ENCODE results near the gene PCDHGB7. TPM values are rescaled to one million over a fixed set of nuclear protein-coding genes. Genes with fewer than 3 reads are reported as not detected.

Gene PCDHGB7
- total RNA-seq, 1 experiment from 2014 or later: 0.10 TPM

- H3K36me3 ChIP-seq: no peaks in the 10 kb centered on the region
- no peaks in the 10 kb centered on the region for H3K9me3 ChIP-seq
- H3K4me3 ChIP-seq: no peak overlapping the region
- DNase-seq: no peak
- H3K27me3 ChIP-seq: no peaks in the 10 kb centered on the region
Observed at GRCh38 chr5:141441571-141442170, 24.2 kb downstream of the PCDHGB7 start.

GRCh38 chr5:141465351-141465750, 47.9 kb downstream of the PCDHGB7 start:
- Histone ChIP-seq H3K27me3 (no peaks in the 10 kb centered on the region), H3K9me3 (peaks cover 2% of the 10 kb centered on the region; the same call in 1 of the 2 replicates), H3K4me3 (no peak overlapping the region), H3K36me3 (no peaks in the 10 kb centered on the region)
- no peak for DNase-seq

Other genes with a start within 250 kb of the PCDHGB7 start
- gene PCDHB7, start 245.0 kb upstream of the PCDHGB7 start, total RNA-seq (2014; rRNA removed; shearing (Covaris generic); ENCODE audit: low replicate concordance): 0.46 TPM in 1 of 2 replicates, not detected in the other
- gene PCDHB8, start 239.9 kb upstream of the PCDHGB7 start, total RNA-seq (2014; rRNA removed; shearing (Covaris generic); ENCODE audit: low replicate concordance): not detected in 2 replicates
- gene PCDHB16, start 235.3 kb upstream of the PCDHGB7 start, total RNA-seq (2014; rRNA removed; shearing (Covaris generic); ENCODE audit: low replicate concordance): 0.10 and 1.2 TPM in 2 replicates
- 1.9 TPM in 1 of 2 replicates, not detected in the other for gene PCDHB9, start 230.5 kb upstream of the PCDHGB7 start, total RNA-seq (2014; rRNA removed; shearing (Covaris generic); ENCODE audit: low replicate concordance)
- 0.10 TPM in 1 of 2 replicates, not detected in the other for gene PCDHB10, start 225.3 kb upstream of the PCDHGB7 start, total RNA-seq (2014; rRNA removed; shearing (Covaris generic); ENCODE audit: low replicate concordance)
- gene PCDHB11, start 218.1 kb upstream of the PCDHGB7 start, total RNA-seq (2014; rRNA removed; shearing (Covaris generic); ENCODE audit: low replicate concordance): 1.0 TPM in 1 of 2 replicates, not detected in the other
- 0.16 TPM in 1 of 2 replicates, not detected in the other for gene PCDHB12, start 209.0 kb upstream of the PCDHGB7 start, total RNA-seq (2014; rRNA removed; shearing (Covaris generic); ENCODE audit: low replicate concordance)
- gene PCDHB13, start 203.8 kb upstream of the PCDHGB7 start, total RNA-seq (2014; rRNA removed; shearing (Covaris generic); ENCODE audit: low replicate concordance): 0.40 TPM in 1 of 2 replicates, not detected in the other
- gene PCDHB14, start 194.3 kb upstream of the PCDHGB7 start, total RNA-seq (2014; rRNA removed; shearing (Covaris generic); ENCODE audit: low replicate concordance): 0.74 and 3.8 TPM in 2 replicates
- 0.07 and 2.0 TPM in 2 replicates for gene PCDHB15, start 172.3 kb upstream of the PCDHGB7 start, total RNA-seq (2014; rRNA removed; shearing (Covaris generic); ENCODE audit: low replicate concordance)
- gene SLC25A2, start 113.6 kb upstream of the PCDHGB7 start, total RNA-seq (2014; rRNA removed; shearing (Covaris generic); ENCODE audit: low replicate concordance): not detected in 2 replicates
- gene TAF7, start 96.9 kb upstream of the PCDHGB7 start, total RNA-seq (2014; rRNA removed; shearing (Covaris generic); ENCODE audit: low replicate concordance): 183 and 217 TPM in 2 replicates
- gene PCDHGA1, start 87.2 kb upstream of the PCDHGB7 start, total RNA-seq (2014; rRNA removed; shearing (Covaris generic); ENCODE audit: low replicate concordance): 0.42 and 0.56 TPM in 2 replicates
- not detected in 2 replicates for gene PCDHGA2, start 78.9 kb upstream of the PCDHGB7 start, total RNA-seq (2014; rRNA removed; shearing (Covaris generic); ENCODE audit: low replicate concordance)
- gene PCDHGA3, start 73.8 kb upstream of the PCDHGB7 start, total RNA-seq (2014; rRNA removed; shearing (Covaris generic); ENCODE audit: low replicate concordance): not detected in 2 replicates
- 0.59 and 1.3 TPM in 2 replicates for gene PCDHGB1, start 67.6 kb upstream of the PCDHGB7 start, total RNA-seq (2014; rRNA removed; shearing (Covaris generic); ENCODE audit: low replicate concordance)
- gene PCDHGA4, start 62.7 kb upstream of the PCDHGB7 start, total RNA-seq (2014; rRNA removed; shearing (Covaris generic); ENCODE audit: low replicate concordance): 0.23 and 0.44 TPM in 2 replicates
- 1.6 and 2.5 TPM in 2 replicates for gene PCDHGB2, start 57.7 kb upstream of the PCDHGB7 start, total RNA-seq (2014; rRNA removed; shearing (Covaris generic); ENCODE audit: low replicate concordance)
- not detected in 2 replicates for gene PCDHGA5, start 53.5 kb upstream of the PCDHGB7 start, total RNA-seq (2014; rRNA removed; shearing (Covaris generic); ENCODE audit: low replicate concordance)
- gene PCDHGB3, start 47.4 kb upstream of the PCDHGB7 start, total RNA-seq (2014; rRNA removed; shearing (Covaris generic); ENCODE audit: low replicate concordance): 0.81 TPM in 1 of 2 replicates, not detected in the other
- 0.20 and 2.3 TPM in 2 replicates for gene PCDHGA6, start 43.8 kb upstream of the PCDHGB7 start, total RNA-seq (2014; rRNA removed; shearing (Covaris generic); ENCODE audit: low replicate concordance)
- 0.07 and 0.67 TPM in 2 replicates for gene PCDHGA7, start 34.9 kb upstream of the PCDHGB7 start, total RNA-seq (2014; rRNA removed; shearing (Covaris generic); ENCODE audit: low replicate concordance)
- 0.17 and 0.26 TPM in 2 replicates for gene PCDHGB4, start 30.0 kb upstream of the PCDHGB7 start, total RNA-seq (2014; rRNA removed; shearing (Covaris generic); ENCODE audit: low replicate concordance)
- 0.03 and 0.59 TPM in 2 replicates for gene PCDHGA8, start 25.0 kb upstream of the PCDHGB7 start, total RNA-seq (2014; rRNA removed; shearing (Covaris generic); ENCODE audit: low replicate concordance)
- 0.53 TPM in 1 of 2 replicates, not detected in the other for gene PCDHGB5, start 19.7 kb upstream of the PCDHGB7 start, total RNA-seq (2014; rRNA removed; shearing (Covaris generic); ENCODE audit: low replicate concordance)
- gene PCDHGA9, start 14.9 kb upstream of the PCDHGB7 start, total RNA-seq (2014; rRNA removed; shearing (Covaris generic); ENCODE audit: low replicate concordance): not detected in 2 replicates
- gene PCDHGB6, start 9.7 kb upstream of the PCDHGB7 start, total RNA-seq (2014; rRNA removed; shearing (Covaris generic); ENCODE audit: low replicate concordance): not detected in 2 replicates
- gene PCDHGA10, start 4.7 kb upstream of the PCDHGB7 start, total RNA-seq (2014; rRNA removed; shearing (Covaris generic); ENCODE audit: low replicate concordance): 1.0 and 1.2 TPM in 2 replicates
- not detected in 2 replicates for gene PCDHGA11, start 3.4 kb downstream of the PCDHGB7 start, total RNA-seq (2014; rRNA removed; shearing (Covaris generic); ENCODE audit: low replicate concordance)
- not detected in 2 replicates for gene PCDHGA12, start 12.8 kb downstream of the PCDHGB7 start, total RNA-seq (2014; rRNA removed; shearing (Covaris generic); ENCODE audit: low replicate concordance)
- gene PCDHGC3, start 58.3 kb downstream of the PCDHGB7 start, total RNA-seq (2014; rRNA removed; shearing (Covaris generic); ENCODE audit: low replicate concordance): 42.3 and 49.8 TPM in 2 replicates
- gene PCDHGC4, start 67.4 kb downstream of the PCDHGB7 start, total RNA-seq (2014; rRNA removed; shearing (Covaris generic); ENCODE audit: low replicate concordance): not detected in 2 replicates
- 0.46 TPM in 1 of 2 replicates, not detected in the other for gene PCDHGC5, start 71.4 kb downstream of the PCDHGB7 start, total RNA-seq (2014; rRNA removed; shearing (Covaris generic); ENCODE audit: low replicate concordance)
- 28.4 and 43.9 TPM in 2 replicates for gene DIAPH1, start 201.3 kb downstream of the PCDHGB7 start, total RNA-seq (2014; rRNA removed; shearing (Covaris generic); ENCODE audit: low replicate concordance)
- 122 and 169 TPM in 2 replicates for gene HDAC3, start 219.2 kb downstream of the PCDHGB7 start, total RNA-seq (2014; rRNA removed; shearing (Covaris generic); ENCODE audit: low replicate concordance)
- 13.2 and 15.1 TPM in 2 replicates for gene RELL2, start 219.3 kb downstream of the PCDHGB7 start, total RNA-seq (2014; rRNA removed; shearing (Covaris generic); ENCODE audit: low replicate concordance)
- gene FCHSD1, start 233.7 kb downstream of the PCDHGB7 start, total RNA-seq (2014; rRNA removed; shearing (Covaris generic); ENCODE audit: low replicate concordance): 3.4 and 5.8 TPM in 2 replicates